ENCODE data around the gene UNC5C.

The UNC5C gene

GRCh38 chr4:95319169-95319568 is 229.6 kb downstream of the UNC5C start:
- no peak for DNase-seq (ENCODE audit: extremely low read depth, insufficient read length)
- Histone ChIP-seq H3K27me3 (replicated peaks; ENCODE audit: control insufficient read depth, insufficient read depth, low read length) (no peaks in the 10 kb centered on the region), H3K36me3 (ENCODE audit: control insufficient read depth, insufficient read depth, low read length) (no peaks in the 10 kb centered on the region), H3K4me3 (replicated peaks; ENCODE audit: low read depth, low read length) (no peak overlapping the region)
- no peak for TF ChIP-seq CTCF (IDR thresholded peaks at IDR 0.05; ENCODE audit: insufficient read depth, low read length, poor library complexity, severe bottlenecking)

GRCh38 chr4:95318483-95318882 is 230.3 kb downstream of the UNC5C start:
- Histone ChIP-seq H3K36me3 (ENCODE audit: control insufficient read depth, insufficient read depth, low read length) (no peaks in the 10 kb centered on the region), H3K4me3 (replicated peaks; ENCODE audit: low read depth, low read length) (no peak overlapping the region), H3K27me3 (replicated peaks; ENCODE audit: control insufficient read depth, insufficient read depth, low read length) (no peaks in the 10 kb centered on the region)
- TF ChIP-seq CTCF (IDR thresholded peaks at IDR 0.05; ENCODE audit: insufficient read depth, low read length, poor library complexity, severe bottlenecking): no peak
- DNase-seq (ENCODE audit: extremely low read depth, insufficient read length): no peak

GRCh38 chr4:95318044-95318443 is 230.7 kb downstream of the UNC5C start:
- no peak for DNase-seq (ENCODE audit: extremely low read depth, insufficient read length)
- Histone ChIP-seq H3K4me3 (replicated peaks; ENCODE audit: low read depth, low read length) (no peak overlapping the region), H3K36me3 (ENCODE audit: control insufficient read depth, insufficient read depth, low read length) (no peaks in the 10 kb centered on the region), H3K27me3 (replicated peaks; ENCODE audit: control insufficient read depth, insufficient read depth, low read length) (no peaks in the 10 kb centered on the region)
- no peak for TF ChIP-seq CTCF (IDR thresholded peaks at IDR 0.05; ENCODE audit: insufficient read depth, low read length, poor library complexity, severe bottlenecking)

GRCh38 chr4:95317085-95317793 is 231.5 kb downstream of the UNC5C start:
- Histone ChIP-seq H3K36me3 (ENCODE audit: control insufficient read depth, insufficient read depth, low read length) (no peaks in the 10 kb centered on the region), H3K4me3 (replicated peaks; ENCODE audit: low read depth, low read length) (no peak overlapping the region), H3K27me3 (replicated peaks; ENCODE audit: control insufficient read depth, insufficient read depth, low read length) (no peaks in the 10 kb centered on the region)
- no peak for DNase-seq (ENCODE audit: extremely low read depth, insufficient read length)
- no peak for TF ChIP-seq CTCF (IDR thresholded peaks at IDR 0.05; ENCODE audit: insufficient read depth, low read length, poor library complexity, severe bottlenecking)

- H3K27me3 ChIP-seq (replicated peaks; ENCODE audit: control insufficient read depth, insufficient read depth, low read length): no peaks in the 10 kb centered on the region
- no peak overlapping the region for H3K4me3 ChIP-seq (replicated peaks; ENCODE audit: low read depth, low read length)
- DNase-seq (ENCODE audit: extremely low read depth, insufficient read length): no peak
- TF ChIP-seq CTCF (IDR thresholded peaks at IDR 0.05; ENCODE audit: insufficient read depth, low read length, poor library complexity, severe bottlenecking): no peak
- H3K36me3 ChIP-seq (ENCODE audit: control insufficient read depth, insufficient read depth, low read length): no peaks in the 10 kb centered on the region
Measured at GRCh38 chr4:95314573-95314972, 234.2 kb downstream of the UNC5C start.

GRCh38 chr4:95304898-95305297 is 243.9 kb downstream of the UNC5C start:
- Histone ChIP-seq H3K27me3 (replicated peaks; ENCODE audit: control insufficient read depth, insufficient read depth, low read length) (no peaks in the 10 kb centered on the region), H3K4me3 (replicated peaks; ENCODE audit: low read depth, low read length) (no peak overlapping the region), H3K36me3 (ENCODE audit: control insufficient read depth, insufficient read depth, low read length) (no peaks in the 10 kb centered on the region)
- DNase-seq (ENCODE audit: extremely low read depth, insufficient read length): no peak
- TF ChIP-seq CTCF (IDR thresholded peaks at IDR 0.05; ENCODE audit: insufficient read depth, low read length, poor library complexity, severe bottlenecking): no peak
